NB4 (cell line): ENCODE measurements around the gene FOXP4.

Experiments used
- DNase-seq: peaks from one replicate; pipeline ENCODE4 v3.0.0; 2010; ENCODE audit warnings: low read depth
- H3K4me3 ChIP-seq: one replicate; pipeline ENCODE4 v1.5.1; 2011; ENCODE audit warnings: mild to moderate bottlenecking, low read depth, low read length, moderate library complexity
- MYC ChIP-seq: IDR thresholded peaks from 2 replicates; pipeline ENCODE4 v1.6.1; 2011; ENCODE audit warnings: low read depth, low read length
- POLR2A ChIP-seq: IDR thresholded peaks from 2 replicates; pipeline ENCODE4 v1.6.1; 2011; ENCODE audit warnings: mild to moderate bottlenecking; ENCODE audit not compliant: insufficient read length; ENCODE audit errors: extremely low read depth
- TF ChIP-seq, protein P1 (sequence below): IDR thresholded peaks from 2 replicates; pipeline ENCODE4 v1.6.1; 2011; ENCODE audit warnings: low read depth, low read length
- TF ChIP-seq, protein P2 (sequence below): IDR thresholded peaks from one replicate; pipeline ENCODE4 v1.5.1; 2012; ENCODE audit warnings: low read depth, low read length

The FOXP4 gene

DNA sequence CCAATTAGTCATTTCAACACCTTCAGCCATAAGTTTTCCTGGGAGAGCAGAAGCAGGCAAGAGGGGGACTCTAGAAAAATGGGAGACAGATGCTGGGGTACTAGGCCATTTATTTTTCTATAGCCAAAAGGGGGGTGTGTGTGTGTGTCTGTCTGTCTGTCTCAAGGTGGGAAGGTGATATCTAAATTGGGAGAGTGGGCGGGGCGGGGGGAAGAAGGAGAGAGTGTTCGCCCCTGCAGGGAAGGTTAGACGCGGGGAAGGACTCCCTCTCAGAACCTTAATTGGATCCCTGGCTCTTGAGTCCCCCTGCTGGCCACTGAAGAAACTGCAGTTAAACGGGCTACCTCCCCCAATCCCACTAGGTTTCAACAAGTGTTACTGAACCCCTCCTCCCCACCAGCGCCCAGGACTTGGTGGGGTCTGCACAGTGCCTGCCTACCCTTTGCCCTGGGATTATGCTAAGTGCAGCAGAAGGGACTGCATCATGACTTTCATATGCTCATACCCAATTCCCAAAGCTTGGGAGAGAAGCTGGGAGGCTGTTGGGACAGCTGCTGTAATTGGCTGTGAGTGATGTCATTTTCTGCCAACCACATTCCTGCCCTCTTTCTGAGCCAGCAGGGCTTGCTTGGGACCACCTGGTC lies 45.8 kb downstream of the FOXP4 start:
- H3K4me3 ChIP-seq: no peak overlapping the region
- DNase-seq: peak; percentile 72
- TF ChIP-seq, protein P1, sequence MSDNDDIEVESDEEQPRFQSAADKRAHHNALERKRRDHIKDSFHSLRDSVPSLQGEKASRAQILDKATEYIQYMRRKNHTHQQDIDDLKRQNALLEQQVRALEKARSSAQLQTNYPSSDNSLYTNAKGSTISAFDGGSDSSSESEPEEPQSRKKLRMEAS: no peak
- TF ChIP-seq, protein P2, sequence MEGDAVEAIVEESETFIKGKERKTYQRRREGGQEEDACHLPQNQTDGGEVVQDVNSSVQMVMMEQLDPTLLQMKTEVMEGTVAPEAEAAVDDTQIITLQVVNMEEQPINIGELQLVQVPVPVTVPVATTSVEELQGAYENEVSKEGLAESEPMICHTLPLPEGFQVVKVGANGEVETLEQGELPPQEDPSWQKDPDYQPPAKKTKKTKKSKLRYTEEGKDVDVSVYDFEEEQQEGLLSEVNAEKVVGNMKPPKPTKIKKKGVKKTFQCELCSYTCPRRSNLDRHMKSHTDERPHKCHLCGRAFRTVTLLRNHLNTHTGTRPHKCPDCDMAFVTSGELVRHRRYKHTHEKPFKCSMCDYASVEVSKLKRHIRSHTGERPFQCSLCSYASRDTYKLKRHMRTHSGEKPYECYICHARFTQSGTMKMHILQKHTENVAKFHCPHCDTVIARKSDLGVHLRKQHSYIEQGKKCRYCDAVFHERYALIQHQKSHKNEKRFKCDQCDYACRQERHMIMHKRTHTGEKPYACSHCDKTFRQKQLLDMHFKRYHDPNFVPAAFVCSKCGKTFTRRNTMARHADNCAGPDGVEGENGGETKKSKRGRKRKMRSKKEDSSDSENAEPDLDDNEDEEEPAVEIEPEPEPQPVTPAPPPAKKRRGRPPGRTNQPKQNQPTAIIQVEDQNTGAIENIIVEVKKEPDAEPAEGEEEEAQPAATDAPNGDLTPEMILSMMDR: peak; percentile 96

DNA sequence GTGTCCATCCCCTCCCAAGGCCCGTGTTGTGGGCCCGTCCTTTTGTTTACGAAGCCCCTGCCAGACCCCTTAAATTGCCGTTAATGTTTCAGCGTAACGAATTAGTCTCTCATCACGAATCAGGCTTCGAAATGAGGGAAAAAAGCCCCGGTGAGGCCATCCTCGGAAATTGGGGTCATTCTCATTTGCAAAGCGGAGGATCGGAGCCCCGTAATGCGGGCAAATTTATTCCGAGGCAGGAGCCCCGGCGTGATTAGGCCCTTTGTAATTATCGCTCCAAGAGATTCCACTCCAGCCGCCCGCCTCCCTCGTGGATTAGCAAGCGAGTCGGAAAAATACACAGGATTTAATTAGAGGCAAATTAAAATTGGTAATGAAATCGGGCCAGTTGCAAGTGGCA lies 47.2 kb downstream of the FOXP4 start:
- H3K4me3 ChIP-seq: no peak overlapping the region
- no peak for DNase-seq
- TF ChIP-seq POLR2A: no peak
- TF ChIP-seq MYC: no peak
- TF ChIP-seq, protein P1: no peak
- TF ChIP-seq, protein P2: no peak

DNA sequence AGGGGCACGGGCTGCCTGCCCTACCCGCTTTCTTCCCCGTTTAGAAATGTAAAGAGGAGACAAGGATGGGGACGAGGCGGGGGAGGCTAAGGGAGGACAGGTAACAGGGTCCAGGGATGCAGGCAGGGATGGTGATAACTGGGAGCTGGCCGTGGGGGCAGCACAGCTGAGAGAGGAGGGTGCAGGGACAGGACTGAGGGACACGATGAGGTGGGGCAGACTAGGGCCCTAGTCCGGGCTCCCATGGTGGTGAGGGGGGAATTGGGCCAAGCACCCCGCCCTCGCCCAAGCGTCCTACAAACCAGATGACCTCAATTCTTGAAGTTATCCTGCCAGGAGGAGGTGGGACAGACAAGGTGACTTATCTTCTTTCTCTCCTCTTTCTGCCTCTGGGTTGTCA lies 47.7 kb downstream of the FOXP4 start:
- DNase-seq: no peak
- H3K4me3 ChIP-seq: no peak overlapping the region
- TF ChIP-seq, protein P1: no peak
- no peak for TF ChIP-seq MYC
- TF ChIP-seq, protein P2: no peak

DNA sequence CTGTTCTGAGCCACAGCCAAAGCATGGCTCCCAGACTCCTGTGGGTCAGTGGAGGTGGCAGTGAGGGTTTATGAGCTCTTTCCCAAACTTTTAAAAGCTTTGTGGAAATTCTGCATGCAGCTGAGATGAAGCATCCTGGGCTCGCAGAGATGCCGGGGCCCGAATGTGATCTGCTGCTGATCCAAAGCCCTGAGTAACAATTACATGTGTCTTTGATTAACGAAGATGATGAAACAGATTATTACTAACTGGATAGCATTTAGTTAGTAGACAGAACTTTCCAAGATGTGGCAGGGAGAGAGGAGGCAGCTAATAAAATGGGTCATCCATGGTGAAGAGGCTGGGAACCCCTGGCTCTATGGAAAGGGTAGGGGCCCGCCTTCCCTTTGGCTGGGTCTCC lies 48.1 kb downstream of the FOXP4 start:
- no peak for DNase-seq
- H3K4me3 ChIP-seq: no peak overlapping the region
- TF ChIP-seq, protein P1: no peak
- TF ChIP-seq POLR2A (no peak), MYC (no peak)
- TF ChIP-seq, protein P2: no peak

DNA sequence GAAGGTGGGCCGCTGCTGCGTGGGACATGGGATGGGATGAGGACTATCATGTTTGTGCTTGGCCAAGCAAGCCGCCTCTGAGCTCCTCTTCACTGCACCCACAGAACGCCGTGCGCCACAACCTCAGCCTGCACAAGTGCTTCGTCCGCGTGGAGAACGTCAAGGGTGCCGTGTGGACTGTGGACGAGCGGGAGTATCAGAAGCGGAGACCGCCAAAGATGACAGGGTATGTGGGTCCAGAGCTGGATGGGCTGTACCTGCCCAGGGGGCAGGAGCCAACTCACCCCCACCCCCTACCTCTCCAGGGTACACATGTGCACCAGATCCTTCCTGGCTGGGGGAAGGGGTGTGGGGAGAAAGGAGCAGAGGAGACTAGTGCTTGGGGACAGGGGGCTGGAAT lies 48.6 kb downstream of the FOXP4 start:
- no peak overlapping the region for H3K4me3 ChIP-seq
- DNase-seq: no peak
- TF ChIP-seq, protein P1: no peak
- TF ChIP-seq MYC (no peak), POLR2A (no peak)
- TF ChIP-seq, protein P2: no peak

DNA sequence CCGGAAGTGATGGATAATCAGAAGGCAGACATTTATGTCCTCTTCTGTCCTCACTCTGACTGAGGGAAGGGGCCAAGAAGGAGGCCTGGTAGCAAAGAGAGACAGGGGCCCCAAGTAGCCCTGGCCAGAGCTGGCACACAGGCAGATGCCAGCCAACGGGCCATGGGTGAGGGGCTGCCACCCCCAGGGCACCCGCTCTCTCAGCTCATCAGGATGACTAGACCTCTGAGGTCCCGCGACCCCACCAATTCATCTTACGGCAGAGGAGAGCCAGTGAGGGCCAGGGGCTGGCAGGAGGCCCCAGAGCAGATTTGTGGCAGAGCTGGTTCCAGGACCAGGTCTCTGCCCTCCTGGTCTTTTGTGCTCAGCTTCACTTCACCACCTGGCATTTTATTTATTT lies 49.0 kb downstream of the FOXP4 start:
- TF ChIP-seq, protein P1: no peak
- TF ChIP-seq, protein P2: no peak
- TF ChIP-seq MYC (no peak), POLR2A (no peak)
- H3K4me3 ChIP-seq: no peak overlapping the region
- no peak for DNase-seq
